ENCODE data around the gene KIRREL1. TPM values are rescaled to one million over a fixed set of nuclear protein-coding genes. Genes with fewer than 3 reads are reported as not detected.

KIRREL1 gene
- total RNA-seq, 1 experiment from 2014 or later, result 42.4 TPM

GRCh38 chr1:158000507-158000906, 7.1 kb downstream of the KIRREL1 start (continued):
- no peak for TF ChIP-seq ARID4B (CRISPR knock-in tag; IDR thresholded peaks at IDR 0.05; ENCODE audit: borderline replicate concordance)
- TF ChIP-seq ZNF263 (CRISPR knock-in tag; IDR thresholded peaks at IDR 0.05; ENCODE audit: low read depth), result no peak
- TF ChIP-seq SMAD4 (CRISPR knock-in tag; IDR thresholded peaks at IDR 0.05), result no peak
- no peak for TF ChIP-seq FOXP4 (CRISPR knock-in tag; IDR thresholded peaks at IDR 0.05)
- TF ChIP-seq ZNF532 (CRISPR knock-in tag; IDR thresholded peaks at IDR 0.05; ENCODE audit: borderline replicate concordance), result no peak
- no peak for TF ChIP-seq NR3C1 (CRISPR knock-in tag; conservative IDR thresholded peaks at IDR 0.05; ENCODE audit: low read depth)
- no peak for TF ChIP-seq IRF2 (CRISPR knock-in tag; IDR thresholded peaks at IDR 0.05; ENCODE audit: borderline replicate concordance, low read depth)
- TF ChIP-seq GTF2I (CRISPR knock-in tag; conservative IDR thresholded peaks at IDR 0.05), result no peak
- TF ChIP-seq AFF4 (CRISPR knock-in tag; IDR thresholded peaks at IDR 0.05; ENCODE audit: borderline replicate concordance), result no peak
- no peak for TF ChIP-seq USF1 (CRISPR knock-in tag; IDR thresholded peaks at IDR 0.05)
- no peak for TF ChIP-seq FOXJ3 (CRISPR knock-in tag; IDR thresholded peaks at IDR 0.05; ENCODE audit: borderline replicate concordance)
- no peak for TF ChIP-seq CREM (CRISPR knock-in tag; IDR thresholded peaks at IDR 0.05)
- TF ChIP-seq ZNF671 (CRISPR knock-in tag; IDR thresholded peaks at IDR 0.05), result no peak

Measured in WTC11 (cell line).